GM12878 (cell line): ENCODE measurements around the gene SHISA6. TPM values are rescaled to one million over a fixed set of nuclear protein-coding genes. Genes with fewer than 3 reads are reported as not detected.

Source experiments
- ATAC-seq: fragments of 200-7000 bp; cut with Tn5 transposase; 3 replicates; pipeline ENCODE4 v1.9.1; 2020; ENCODE audit warnings: mild to moderate bottlenecking, moderate library complexity
- BruUV-seq: library from RNA; stranded (reverse); fragments of 400-500 nt; replicated peaks from 2 replicates; lab custom pipeline; 2021; lab: Mats Ljungman, UMichigan
- CTCF ChIA-PET: fragments of 300-600 bp; sonication (Branson Sonifier 250); formaldehyde crosslinking; extraction: SDS; loops from one replicate; lab custom pipeline; 2021; ENCODE audit warnings: inconsistent platforms; lab: Yijun Ruan, JAX
- POLR2A ChIA-PET: fragments of 350-600 bp; formaldehyde crosslinking; extraction: SDS; loops from one replicate; lab custom pipeline; 2021; ENCODE audit warnings: inconsistent platforms; lab: Charles Lee
- RAD21 ChIA-PET: fragments of 300-600 bp; sonication (Branson Sonifier 250); formaldehyde crosslinking; loops from one replicate; lab custom pipeline; 2023; ENCODE audit warnings: antibody characterized with exemption; ENCODE audit not compliant: unreplicated experiment; lab: Charles Lee
- SMC1A ChIA-PET: fragments of 300-600 bp; sonication (Branson Sonifier 250); formaldehyde crosslinking; loops from one replicate; lab custom pipeline; 2023; ENCODE audit not compliant: unreplicated experiment, uncharacterized antibody; lab: Charles Lee
- DNase-seq: peaks from one replicate; pipeline ENCODE4 v3.0.0-alpha.2; 2011; ENCODE audit warnings: low read depth, low spot score
- FAIRE-seq: peaks from 3 replicates; lab custom pipeline; 2011; peaks lifted over from hg19 to GRCh38; lab: Jason Lieb, UNC
- H2AFZ ChIP-seq: 2 replicates; pipeline ENCODE4 v1.6.0; 2011; ENCODE audit warnings: low read depth, low read length, control low read depth; ENCODE audit not compliant: control insufficient read depth
- H3K27ac ChIP-seq: 2 replicates; pipeline ENCODE4 v1.5.1; 2011; ENCODE audit warnings: control low read depth; ENCODE audit not compliant: control insufficient read depth, insufficient read depth
- H3K27me3 ChIP-seq, 2 experiments: replicated peaks in 1 of 2; 2 replicates each; pipeline versions ENCODE4 v1.6.0 to v1.6.1; 2011; ENCODE audit warnings: low read length in 1 of 2; ENCODE audit not compliant: control insufficient read depth in 2 of 2, insufficient read depth in 2 of 2
- H3K36me3 ChIP-seq, 2 experiments: 2 replicates each; pipeline ENCODE4 v1.5.1; 2011; ENCODE audit warnings: low read length in 1 of 2; ENCODE audit not compliant: control insufficient read depth in 2 of 2, insufficient read depth in 2 of 2
- H3K4me1 ChIP-seq: 2 replicates; pipeline ENCODE4 v1.6.1; 2011; ENCODE audit warnings: mild to moderate bottlenecking, low read length, moderate library complexity, mixed read lengths; ENCODE audit not compliant: control insufficient read depth, insufficient read depth
- H3K4me2 ChIP-seq: 2 replicates; pipeline ENCODE4 v1.6.0; 2011; ENCODE audit warnings: control low read depth; ENCODE audit not compliant: control insufficient read depth, insufficient read depth
- H3K4me3 ChIP-seq: fragments of 200-600 bp; sonication (generic); 2 replicates; pipeline ENCODE4 v1.5.1; 2016
- H3K79me2 ChIP-seq: 2 replicates; pipeline ENCODE4 v1.6.0; 2011; ENCODE audit warnings: low read length; ENCODE audit not compliant: control insufficient read depth, insufficient read depth
- H3K9ac ChIP-seq: 2 replicates; pipeline ENCODE4 v1.8.0; 2011; ENCODE audit warnings: low read length, control low read depth, mixed read lengths; ENCODE audit not compliant: control insufficient read depth, insufficient read depth
- H3K9me3 ChIP-seq: replicated peaks from 3 replicates; pipeline ENCODE4 v1.5.1; 2011; ENCODE audit warnings: mild to moderate bottlenecking, low read length; ENCODE audit not compliant: control insufficient read depth, insufficient read depth
- H4K20me1 ChIP-seq: 2 replicates; pipeline ENCODE4 v1.6.0; 2011; ENCODE audit not compliant: control insufficient read depth, insufficient read depth
- FOXM1 ChIP-seq: IDR thresholded peaks from 2 replicates; pipeline ENCODE4 v1.6.1; 2012; ENCODE audit warnings: low read depth, mild to moderate bottlenecking, inconsistent platforms, low read length, moderate library complexity
- HSF1 ChIP-seq: fragments of 150-350 bp; IDR thresholded peaks from 2 replicates; pipeline ENCODE4 v1.6.1; 2014; ENCODE audit warnings: mild to moderate bottlenecking, low read depth, low read length
- NR2F1 ChIP-seq: fragments of 450-650 bp; conservative IDR thresholded peaks from 2 replicates; pipeline ENCODE4 v1.6.1; 2017; ENCODE audit warnings: mild to moderate bottlenecking
- POLR2AphosphoS2 ChIP-seq: IDR thresholded peaks from 2 replicates; pipeline ENCODE4 v1.6.1; 2011; ENCODE audit warnings: low read depth, mild to moderate bottlenecking, low read length, improper control_type of control experiment, moderate library complexity
- RAD51 ChIP-seq: fragments of 450-650 bp; IDR thresholded peaks from 2 replicates; pipeline ENCODE4 v1.6.1; 2016; ENCODE audit warnings: moderate library complexity, mild to moderate bottlenecking, inconsistent platforms
- RCOR1 ChIP-seq: conservative IDR thresholded peaks from 2 replicates; pipeline ENCODE4 v1.6.1; 2012; ENCODE audit warnings: low read depth, low read length, improper control_type of control experiment
- STAT1 ChIP-seq: fragments of 450-650 bp; conservative IDR thresholded peaks from 2 replicates; pipeline ENCODE4 v1.6.1; 2014; ENCODE audit warnings: antibody characterized with exemption, mild to moderate bottlenecking
- SUPT20H ChIP-seq: IDR thresholded peaks from 2 replicates; pipeline ENCODE4 v1.6.1; 2011; ENCODE audit warnings: low read depth, mild to moderate bottlenecking, low read length, moderate library complexity, borderline replicate concordance; ENCODE audit not compliant: control insufficient read depth
- SUZ12 ChIP-seq: fragments of 200-600 bp; sonication (generic); IDR thresholded peaks from one replicate; pipeline ENCODE4 v1.6.1; 2018; ENCODE audit warnings: antibody characterized with exemption, mild to moderate bottlenecking; ENCODE audit not compliant: unreplicated experiment
- TAF1 ChIP-seq: IDR thresholded peaks from 2 replicates; pipeline ENCODE4 v1.6.1; 2011; ENCODE audit warnings: mild to moderate bottlenecking, low read depth, low read length, borderline replicate concordance
- TCF3 ChIP-seq: IDR thresholded peaks from 2 replicates; pipeline ENCODE4 v1.6.1; 2012; ENCODE audit warnings: low read depth, mild to moderate bottlenecking, low read length, borderline replicate concordance; ENCODE audit not compliant: insufficient read depth
- WGBS: methylation state at CpG from one replicate; pipeline ENCODE4 v1.1.6; 2016; ENCODE audit warnings: low lambda C conversion rate; ENCODE audit not compliant: insufficient replicate concordance, insufficient coverage; ENCODE audit errors: missing lambda C conversion rate; 5-methylcytosine and 5-hydroxymethylcytosine counted together
- in situ Hi-C: fragments of 300-500 bp; cut with MboI; formaldehyde crosslinking; loops from 9 replicates; pipeline ENCODE4 v1.14.3; 2018; ENCODE audit warnings: mixed read lengths
- intact Hi-C: fragments of 100-400 bp; cut with micrococcal nuclease; formaldehyde crosslinking; loops from one replicate; pipeline ENCODE4 v1.14.2; 2022; ENCODE audit not compliant: unreplicated experiment
- polyA plus RNA-seq, 11 experiments: library from polyadenylated mRNA; depleted of rRNA in 4 of 11; unstranded in 6 of 11; stranded (reverse) in 5 of 11; fragments of >200 nt; fragmentation: Nextera tagmentation in 4 of 11; fragmentation: Illumina TruSeq in 1 of 11; extraction: Ambion mirVana in 4 of 11; extraction: Trizol in 1 of 11; gene quantifications; 1 replicate in 1 of 11; 2 replicates in 10 of 11; pipeline versions ENCODE4 v1.2.1 to v1.2.3, GENCODE V29; 2011 to 2016; ENCODE audit warnings: inconsistent platforms in 2 of 11, missing spikeins in 2 of 11, low read depth in 1 of 11
- total RNA-seq, 4 experiments: library from RNA; depleted of rRNA in 3 of 4; stranded (reverse); fragments of >200 nt in 3 of 4; fragmentation: Illumina TruSeq in 1 of 4; extraction: Trizol in 1 of 4; gene quantifications; 2 replicates each; pipeline versions ENCODE4 v1.2.1 to v1.2.3, GENCODE V29; 2013 to 2021
- TF ChIP-seq, protein P1 (sequence below): fragments of 450-650 bp; IDR thresholded peaks from 2 replicates; pipeline ENCODE4 v1.6.1; 2018; ENCODE audit warnings: borderline replicate concordance, mild to moderate bottlenecking; ENCODE audit not compliant: partially characterized antibody

SHISA6 gene
- total and polyA plus RNA-seq, 10 of the 15 experiments (the other 5 are each of a cell fraction or from before 2014, with no cell fraction given): not detected

DNA sequence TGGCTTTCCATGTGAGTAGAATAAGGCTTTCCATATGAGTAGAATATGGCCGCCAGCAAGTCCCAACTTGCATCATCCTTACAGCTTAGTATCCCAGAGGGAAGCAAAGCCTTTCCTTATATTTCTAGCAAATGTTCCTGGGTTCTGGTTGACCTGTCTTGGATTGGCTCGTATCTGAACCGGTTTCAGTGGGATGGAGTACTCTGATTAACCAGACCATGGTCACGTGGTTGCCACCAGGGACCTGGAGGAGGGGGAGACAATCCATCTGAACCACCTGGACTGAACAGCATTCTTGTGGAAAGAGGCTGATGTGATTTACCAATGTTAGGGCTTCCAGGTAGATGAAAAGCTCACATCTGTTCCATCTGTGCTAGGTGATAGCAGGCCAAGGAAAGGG, 89.0 kb downstream of the SHISA6 start (continued):
- TF ChIP-seq, protein P1, sequence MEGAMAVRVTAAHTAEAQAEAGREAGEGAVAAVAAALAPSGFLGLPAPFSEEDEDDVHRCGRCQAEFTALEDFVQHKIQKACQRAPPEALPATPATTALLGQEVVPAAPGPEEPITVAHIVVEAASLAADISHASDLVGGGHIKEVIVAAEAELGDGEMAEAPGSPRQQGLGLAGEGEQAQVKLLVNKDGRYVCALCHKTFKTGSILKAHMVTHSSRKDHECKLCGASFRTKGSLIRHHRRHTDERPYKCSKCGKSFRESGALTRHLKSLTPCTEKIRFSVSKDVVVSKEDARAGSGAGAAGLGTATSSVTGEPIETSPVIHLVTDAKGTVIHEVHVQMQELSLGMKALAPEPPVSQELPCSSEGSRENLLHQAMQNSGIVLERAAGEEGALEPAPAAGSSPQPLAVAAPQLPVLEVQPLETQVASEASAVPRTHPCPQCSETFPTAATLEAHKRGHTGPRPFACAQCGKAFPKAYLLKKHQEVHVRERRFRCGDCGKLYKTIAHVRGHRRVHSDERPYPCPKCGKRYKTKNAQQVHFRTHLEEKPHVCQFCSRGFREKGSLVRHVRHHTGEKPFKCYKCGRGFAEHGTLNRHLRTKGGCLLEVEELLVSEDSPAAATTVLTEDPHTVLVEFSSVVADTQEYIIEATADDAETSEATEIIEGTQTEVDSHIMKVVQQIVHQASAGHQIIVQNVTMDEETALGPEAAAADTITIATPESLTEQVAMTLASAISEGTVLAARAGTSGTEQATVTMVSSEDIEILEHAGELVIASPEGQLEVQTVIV: no peak
- TF ChIP-seq FOXM1 (no peak), RCOR1 (no peak), TCF3 (no peak), POLR2AphosphoS2 (no peak), SUZ12 (no peak), SUPT20H (no peak), RAD51 (no peak), STAT1 (no peak), HSF1 (no peak)
- TF ChIP-seq, all 136 proteins: peak for 0

GRCh38 chr17:11330826-11331225, 89.8 kb downstream of the SHISA6 start:
- intact Hi-C loops: no loop called here
- H3K27me3 ChIP-seq: no peaks in the 10 kb centered on the region
- no peak overlapping the region for H3K9ac ChIP-seq
- POLR2A ChIA-PET: no interaction called here
- H2AFZ ChIP-seq: no peak overlapping the region
- no peaks in the 10 kb centered on the region for H3K79me2 ChIP-seq
- no peaks in the 10 kb centered on the region for H3K36me3 ChIP-seq
- BruUV-seq: no TSS peak
- no peak for TF ChIP-seq FOXM1
- TF ChIP-seq NR2F1: no peak
- no peak for TF ChIP-seq TAF1
- TF ChIP-seq, all 136 proteins: peak for 0
- Histone ChIP-seq H3K4me1 (no peaks in the 10 kb centered on the region), H3K9me3 (no peaks in the 10 kb centered on the region; the same call in 2 of the 3 replicates), H3K4me3 (no peak overlapping the region), H4K20me1 (no peaks in the 10 kb centered on the region), H3K27ac (no peak overlapping the region), H3K4me2 (no peak overlapping the region)
- SMC1A ChIA-PET: no interaction called here
- CTCF ChIA-PET: no interaction called here
- 10% methylated on average over 8 of the region's 8 CpGs for WGBS
- ATAC-seq: no peak
- RAD21 ChIA-PET: no interaction called here
- DNase-seq: no peak
- no peak for FAIRE-seq
- in situ Hi-C loops: no loop called here
